Uterus (tissue), 4 donors: Measurements from ENCODE around the gene TMEM165. TPM values are rescaled to one million over a fixed set of nuclear protein-coding genes. Genes with fewer than 3 reads are reported as not detected.

Experiments
- DNase-seq, 2 donors: peaks; one replicate each; pipeline ENCODE4 v3.0.0-alpha.2; 2019 to 2020
- H3K27ac ChIP-seq, 2 donors: fragments of 200-600 bp; sonication (generic); 1 replicate in 1 of 2; 2 replicates in 1 of 2; pipeline ENCODE4 v1.5.1; 2016 to 2018
- H3K27me3 ChIP-seq, 2 donors: fragments of 200-600 bp; sonication (generic); one replicate each; pipeline ENCODE4 v1.5.1; 2018 to 2019; ENCODE audit warnings: control low read depth in 1 of 2
- H3K36me3 ChIP-seq, 2 donors: fragments of 200-600 bp; sonication (generic); one replicate each; pipeline ENCODE4 v1.5.1; 2019; ENCODE audit warnings: control low read depth in 1 of 2
- H3K4me1 ChIP-seq, 2 donors: fragments of 200-600 bp; sonication (generic); one replicate each; pipeline ENCODE4 v1.5.1; 2018 to 2019; ENCODE audit warnings: control low read depth in 1 of 2
- H3K4me3 ChIP-seq, 2 donors: fragments of 200-600 bp; sonication (generic); 1 replicate in 1 of 2; 2 replicates in 1 of 2; pipeline ENCODE4 v1.5.1; 2018 to 2019; ENCODE audit warnings: mild to moderate bottlenecking in 1 of 2
- H3K9me3 ChIP-seq, 2 donors: fragments of 200-600 bp; sonication (generic); one replicate each; pipeline ENCODE4 v1.5.1; 2019; ENCODE audit warnings: control low read depth in 1 of 2
- POLR2A ChIP-seq, 2 donors: fragments of 450-650 bp; IDR thresholded peaks; one replicate each; pipeline ENCODE4 v1.6.1; 2016; ENCODE audit warnings: antibody characterized with exemption in 2 of 2, mild to moderate bottlenecking in 1 of 2, moderate library complexity in 1 of 2
- intact Hi-C: fragments of 100-400 bp; cut with DNase I; formaldehyde crosslinking; loops from one replicate; pipeline ENCODE4 v1.15.1; 2023; ENCODE audit warnings: low total_unique reads
- total RNA-seq, 4 donors: library from RNA; depleted of rRNA in 3 of 4; stranded (reverse); fragments of >200 nt in 3 of 4; gene quantifications; one replicate each; pipeline versions ENCODE4 v1.1.0 to v1.2.4, GENCODE V29; 2014 to 2023
- TF ChIP-seq, protein P1 (sequence below), 4 experiments: fragments of 200-600 bp in 2 of 4; fragments of 450-650 bp in 2 of 4; sonication (generic) in 2 of 4; IDR thresholded peaks; one replicate each; pipeline ENCODE4 v1.5.1; 2016 to 2019; ENCODE audit warnings: antibody characterized with exemption in 4 of 4, mild to moderate bottlenecking in 2 of 4, moderate library complexity in 1 of 4
- donor health status: DM: yes; HTN: yes; CAD: no.

TMEM165 gene
- total RNA-seq, 4 donors from 2014 or later: 123 to 191 (median 145) TPM

DNA sequence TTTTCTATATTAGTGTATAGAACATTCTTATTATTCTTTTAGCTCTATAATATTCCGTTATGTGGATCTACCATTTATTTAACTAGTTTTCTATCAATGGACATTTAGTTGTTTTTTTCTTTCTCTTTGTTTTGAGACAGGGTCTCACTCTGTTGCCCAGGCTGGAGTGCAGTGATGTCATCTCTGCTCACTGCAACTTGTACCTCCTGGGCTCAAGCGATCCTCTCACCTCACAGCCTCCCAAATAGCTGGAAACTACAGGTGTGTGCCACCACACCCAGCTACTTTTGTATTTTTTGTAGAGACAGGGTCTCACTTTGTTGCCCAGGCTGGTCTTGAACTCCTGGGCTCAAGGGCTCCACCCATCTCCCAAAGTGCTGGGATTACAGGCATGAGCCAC is 10.8 kb downstream of the TMEM165 start:
- DNase-seq: no peak
- H3K27ac ChIP-seq: no peak overlapping the region
- H3K4me1 ChIP-seq: no peaks in the 10 kb centered on the region
- no peak overlapping the region for H3K4me3 ChIP-seq
- no peaks in the 10 kb centered on the region for H3K36me3 ChIP-seq
- TF ChIP-seq POLR2A (IDR thresholded peaks at IDR 0.05): no peak
- TF ChIP-seq, protein P1, sequence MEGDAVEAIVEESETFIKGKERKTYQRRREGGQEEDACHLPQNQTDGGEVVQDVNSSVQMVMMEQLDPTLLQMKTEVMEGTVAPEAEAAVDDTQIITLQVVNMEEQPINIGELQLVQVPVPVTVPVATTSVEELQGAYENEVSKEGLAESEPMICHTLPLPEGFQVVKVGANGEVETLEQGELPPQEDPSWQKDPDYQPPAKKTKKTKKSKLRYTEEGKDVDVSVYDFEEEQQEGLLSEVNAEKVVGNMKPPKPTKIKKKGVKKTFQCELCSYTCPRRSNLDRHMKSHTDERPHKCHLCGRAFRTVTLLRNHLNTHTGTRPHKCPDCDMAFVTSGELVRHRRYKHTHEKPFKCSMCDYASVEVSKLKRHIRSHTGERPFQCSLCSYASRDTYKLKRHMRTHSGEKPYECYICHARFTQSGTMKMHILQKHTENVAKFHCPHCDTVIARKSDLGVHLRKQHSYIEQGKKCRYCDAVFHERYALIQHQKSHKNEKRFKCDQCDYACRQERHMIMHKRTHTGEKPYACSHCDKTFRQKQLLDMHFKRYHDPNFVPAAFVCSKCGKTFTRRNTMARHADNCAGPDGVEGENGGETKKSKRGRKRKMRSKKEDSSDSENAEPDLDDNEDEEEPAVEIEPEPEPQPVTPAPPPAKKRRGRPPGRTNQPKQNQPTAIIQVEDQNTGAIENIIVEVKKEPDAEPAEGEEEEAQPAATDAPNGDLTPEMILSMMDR (IDR thresholded peaks at IDR 0.05): no peak
- no peaks in the 10 kb centered on the region for H3K9me3 ChIP-seq
- intact Hi-C loops: no loop called here
- H3K27me3 ChIP-seq: no peaks in the 10 kb centered on the region

DNA sequence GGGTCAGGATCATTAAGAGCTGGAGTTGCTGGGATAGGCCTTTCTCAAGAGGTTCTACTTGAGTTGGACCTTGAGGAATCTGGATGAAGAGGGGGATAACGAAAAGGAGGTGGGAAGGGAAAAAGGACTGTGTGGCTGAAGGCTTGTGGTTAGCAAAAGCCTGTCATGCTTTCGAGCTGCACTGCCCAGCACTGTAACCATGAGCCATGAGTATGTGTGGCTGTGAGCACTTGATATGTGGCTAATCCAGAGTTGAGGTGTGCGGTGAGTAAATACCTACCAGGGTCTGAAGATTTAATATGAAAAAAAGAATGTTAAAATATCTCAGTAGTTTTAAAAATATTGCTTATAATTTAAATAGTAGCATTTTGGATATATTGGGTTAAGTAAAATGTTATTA is 11.4 kb downstream of the TMEM165 start:
- TF ChIP-seq, protein P1 (IDR thresholded peaks at IDR 0.05): no peak
- no peak for TF ChIP-seq POLR2A (IDR thresholded peaks at IDR 0.05)
- Histone ChIP-seq H3K27ac (no peak overlapping the region), H3K36me3 (no peaks in the 10 kb centered on the region), H3K27me3 (no peaks in the 10 kb centered on the region), H3K4me3 (no peak overlapping the region), H3K9me3 (no peaks in the 10 kb centered on the region), H3K4me1 (no peaks in the 10 kb centered on the region)
- DNase-seq: no peak
- intact Hi-C loops: no loop called here

DNA sequence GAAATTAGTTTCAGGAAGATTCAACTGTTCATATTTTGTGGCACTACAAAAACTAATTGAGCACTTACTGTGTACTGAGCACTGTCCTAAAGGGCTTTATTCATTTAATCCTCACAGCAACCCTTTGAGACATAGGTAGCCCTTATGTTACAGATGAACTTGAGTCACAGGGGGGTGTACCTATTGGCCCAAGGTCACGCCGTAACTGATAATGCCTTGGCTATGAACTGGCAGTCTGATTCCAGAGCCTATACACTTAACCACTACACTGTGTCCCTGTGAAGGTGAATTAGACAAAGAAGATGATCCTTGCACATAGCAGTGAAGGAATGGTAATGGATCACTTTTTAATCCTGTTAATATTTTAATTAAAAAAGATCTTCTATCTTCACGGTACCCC is 12.0 kb downstream of the TMEM165 start:
- Histone ChIP-seq H3K36me3 (no peaks in the 10 kb centered on the region), H3K9me3 (no peaks in the 10 kb centered on the region), H3K27me3 (no peaks in the 10 kb centered on the region), H3K4me1 (no peaks in the 10 kb centered on the region), H3K4me3 (no peak overlapping the region), H3K27ac (no peak overlapping the region)
- TF ChIP-seq, protein P1 (IDR thresholded peaks at IDR 0.05): no peak
- TF ChIP-seq POLR2A (IDR thresholded peaks at IDR 0.05): no peak
- intact Hi-C loops: no loop called here
- no peak for DNase-seq

DNA sequence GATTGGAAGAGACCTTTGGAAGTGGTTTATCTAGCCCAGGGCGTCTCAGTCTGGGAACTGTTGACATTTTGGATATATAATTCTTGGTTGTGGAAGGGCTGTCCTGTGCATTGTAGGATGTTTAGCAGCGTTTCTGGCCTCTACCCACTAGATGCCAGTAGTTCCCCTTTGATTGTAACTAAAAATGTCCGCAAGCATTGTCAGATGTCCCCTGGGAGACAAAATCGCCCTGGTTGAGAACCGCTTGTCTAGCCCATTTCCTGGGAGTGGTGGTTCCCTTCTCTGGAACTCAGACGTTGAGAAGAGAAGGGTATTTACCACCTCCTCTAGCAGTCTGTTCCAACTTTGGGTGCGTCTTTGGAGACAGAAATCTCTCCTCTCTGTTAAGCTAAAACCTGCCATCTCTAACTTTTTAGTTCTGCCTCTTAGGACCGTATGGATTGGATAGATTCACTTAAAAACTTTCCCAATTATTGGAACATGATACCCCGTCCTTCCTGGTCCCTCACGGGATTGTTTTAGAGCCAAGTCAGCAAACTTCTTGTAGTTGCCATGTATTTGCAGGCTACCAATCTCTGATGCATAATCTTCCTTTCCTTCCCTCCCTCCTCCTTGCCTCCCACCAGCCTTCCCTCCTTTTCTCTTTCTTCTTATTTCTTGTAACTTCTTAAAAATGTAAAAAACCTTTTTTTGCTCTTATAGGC is 13.9 kb downstream of the TMEM165 start:
- H3K4me1 ChIP-seq: no peaks in the 10 kb centered on the region
- no peak for TF ChIP-seq POLR2A (IDR thresholded peaks at IDR 0.05)
- TF ChIP-seq, protein P1 (IDR thresholded peaks at IDR 0.05): no peak
- no peaks in the 10 kb centered on the region for H3K9me3 ChIP-seq
- H3K36me3 ChIP-seq: no peaks in the 10 kb centered on the region
- H3K27me3 ChIP-seq: no peaks in the 10 kb centered on the region
- DNase-seq: no peak
- intact Hi-C loops: no loop called here
- no peak overlapping the region for H3K4me3 ChIP-seq
- H3K27ac ChIP-seq: no peak overlapping the region

DNA sequence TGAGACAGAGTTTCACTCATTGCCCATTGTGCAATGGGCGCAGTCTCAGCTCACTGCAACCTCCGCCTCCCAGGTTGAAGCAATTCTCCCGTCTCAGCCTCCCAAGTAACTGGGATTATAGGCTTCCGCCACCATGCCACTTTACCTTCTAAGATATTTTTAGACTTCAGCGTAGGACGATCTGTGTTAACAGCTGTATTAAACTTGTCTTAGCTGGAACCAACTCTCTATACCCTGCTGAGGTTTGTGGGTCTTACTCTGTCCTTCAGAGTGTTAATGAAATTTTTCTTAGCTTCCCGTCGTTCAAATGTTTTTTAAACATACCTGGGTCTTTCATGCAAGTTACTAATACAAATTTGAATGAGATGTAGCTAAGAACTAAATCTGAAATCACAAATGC is 14.7 kb downstream of the TMEM165 start:
- no peaks in the 10 kb centered on the region for H3K9me3 ChIP-seq
- no peaks in the 10 kb centered on the region for H3K36me3 ChIP-seq
- H3K4me1 ChIP-seq: no peaks in the 10 kb centered on the region
- no peak overlapping the region for H3K27ac ChIP-seq
- no peaks in the 10 kb centered on the region for H3K27me3 ChIP-seq
- TF ChIP-seq POLR2A (IDR thresholded peaks at IDR 0.05): no peak
- TF ChIP-seq, protein P1 (IDR thresholded peaks at IDR 0.05): no peak
- intact Hi-C loops: no loop called here
- DNase-seq: no peak
- no peak overlapping the region for H3K4me3 ChIP-seq
